HG03460 (cell line): ENCODE data around the gene SLF2.
A peak's percentile ranks its signal among the peaks of the same experiment; 100 is the strongest.

Experiments
- ATAC-seq: cut with Tn5 transposase; IDR thresholded peaks from one replicate; pipeline ENCODE4 v1.9.1; 2021; ENCODE audit not compliant: unreplicated experiment

SLF2 gene

GRCh38 chr10:100997360-100998182 is 84.8 kb downstream of the SLF2 start:
- ATAC-seq, result peak; percentile 27

- ATAC-seq, result no peak
These were observed 85.6 kb downstream of the SLF2 start for GRCh38 chr10:100998183-100998990.

GRCh38 chr10:100998991-100999741 is 86.4 kb downstream of the SLF2 start:
- peak; percentile 45 for ATAC-seq

- no peak for ATAC-seq
These were observed 87.0 kb downstream of the SLF2 start, which contains the start of gene LZTS2 for GRCh38 chr10:100999742-101000126. LZTS2 (plus strand) TSS chr10:100999808; CDS start chr10:101002539, 2,731 bp downstream.

- ATAC-seq, result no peak
These were observed 87.6 kb downstream of the SLF2 start for GRCh38 chr10:101000127-101000914.

GRCh38 chr10:101000915-101001658 is 88.3 kb downstream of the SLF2 start:
- ATAC-seq, result no peak

GRCh38 chr10:101001659-101002035 is 88.9 kb downstream of the SLF2 start:
- ATAC-seq, result no peak

GRCh38 chr10:101002456-101002855 is 89.7 kb downstream of the SLF2 start:
- no peak for ATAC-seq

- ATAC-seq, result no peak
These were observed 91.0 kb downstream of the SLF2 start for GRCh38 chr10:101003639-101004206.

- ATAC-seq, result no peak
These were observed 92.6 kb downstream of the SLF2 start for GRCh38 chr10:101005361-101005760.

- ATAC-seq, result no peak
These were observed 93.3 kb downstream of the SLF2 start for GRCh38 chr10:101005869-101006567.

- no peak for ATAC-seq
These were observed 93.9 kb downstream of the SLF2 start for GRCh38 chr10:101006593-101007098.

GRCh38 chr10:101007099-101007711 is 94.4 kb downstream of the SLF2 start:
- no peak for ATAC-seq

GRCh38 chr10:101007915-101008822 is 95.4 kb downstream of the SLF2 start:
- no peak for ATAC-seq

GRCh38 chr10:101008823-101009423 is 96.2 kb downstream of the SLF2 start:
- no peak for ATAC-seq

GRCh38 chr10:101010329-101010728 is 97.6 kb downstream of the SLF2 start:
- ATAC-seq, result no peak
